CD8-positive, alpha-beta memory T cell (primary cell): ENCODE measurements around the gene NECTIN4. TPM values are rescaled to one million over a fixed set of nuclear protein-coding genes. Genes with fewer than 3 reads are reported as not detected.

Source experiments
- CTCF ChIA-PET: fragments of 350-600 bp; sonication (Branson Sonifier 250); formaldehyde crosslinking; loops from one replicate; lab custom pipeline; 2021; ENCODE audit warnings: antibody characterized with exemption; lab: Charles Lee
- POLR2A ChIA-PET: fragments of 350-600 bp; sonication (Branson Sonifier 250); formaldehyde crosslinking; loops from one replicate; lab custom pipeline; 2021; ENCODE audit warnings: antibody characterized with exemption; lab: Charles Lee
- DNase-seq, 5 donors: peaks; one replicate each; pipeline versions ENCODE4 v3.0.0 to v3.0.0-alpha.2; 2020 to 2022; ENCODE audit warnings: mixed read lengths in 1 of 5
- H3K27ac ChIP-seq: one replicate; pipeline ENCODE4 v1.7.0; 2013; ENCODE audit warnings: low read depth, mild to moderate bottlenecking, low read length, moderate library complexity
- H3K27me3 ChIP-seq: 2 replicates; pipeline ENCODE4 v1.7.0; 2013; ENCODE audit warnings: low read length, mild to moderate bottlenecking; ENCODE audit not compliant: insufficient read depth, poor library complexity, severe bottlenecking
- H3K36me3 ChIP-seq: 2 replicates; pipeline ENCODE4 v1.7.0; 2013; ENCODE audit warnings: mild to moderate bottlenecking, low read length, moderate library complexity; ENCODE audit not compliant: insufficient read depth
- H3K4me1 ChIP-seq: 2 replicates; pipeline ENCODE4 v1.7.0; 2013; ENCODE audit warnings: mild to moderate bottlenecking, low read length, moderate library complexity; ENCODE audit not compliant: insufficient read depth
- H3K4me3 ChIP-seq: 2 replicates; pipeline ENCODE4 v1.7.0; 2013; ENCODE audit warnings: mild to moderate bottlenecking, low read length
- H3K9me3 ChIP-seq: 2 replicates; pipeline ENCODE4 v1.7.0; 2013; ENCODE audit warnings: mild to moderate bottlenecking, low read length
- H3K27ac Mint-ChIP-seq, 8 donors: one replicate each; pipeline ENCODE4 v1.8.0; 2020 to 2021; ENCODE audit warnings: mixed read lengths in 8 of 8, mild to moderate bottlenecking in 6 of 8, inconsistent platforms in 3 of 8, moderate library complexity in 3 of 8
- H3K27me3 Mint-ChIP-seq, 2 donors: one replicate each; pipeline ENCODE4 v1.8.0; 2020 to 2021; ENCODE audit warnings: mixed read lengths in 2 of 2, mild to moderate bottlenecking in 1 of 2, moderate library complexity in 1 of 2
- H3K36me3 Mint-ChIP-seq, 3 donors: one replicate each; pipeline ENCODE4 v1.8.0; 2020 to 2021; ENCODE audit warnings: mixed read lengths in 3 of 3, inconsistent platforms in 1 of 3, mild to moderate bottlenecking in 1 of 3
- H3K4me1 Mint-ChIP-seq, 3 donors: one replicate each; pipeline ENCODE4 v1.8.0; 2020 to 2021; ENCODE audit warnings: mixed read lengths in 3 of 3, inconsistent platforms in 1 of 3, mild to moderate bottlenecking in 1 of 3
- H3K4me3 Mint-ChIP-seq, 7 donors: one replicate each; pipeline ENCODE4 v1.8.0; 2020 to 2021; ENCODE audit warnings: mixed read lengths in 7 of 7, mild to moderate bottlenecking in 6 of 7, moderate library complexity in 4 of 7, inconsistent platforms in 2 of 7
- H3K9me3 Mint-ChIP-seq, 5 donors: one replicate each; pipeline ENCODE4 v1.8.0; 2020 to 2022; ENCODE audit warnings: mixed read lengths in 5 of 5, mild to moderate bottlenecking in 3 of 5, moderate library complexity in 2 of 5, inconsistent platforms in 1 of 5
- polyA plus RNA-seq: library from polyadenylated mRNA; unstranded; fragments of 300-500 nt; fragmentation: Illumina TruSeq; gene quantifications from one replicate; pipeline ENCODE4 v1.2.3, GENCODE V29; 2021
- total RNA-seq, 2 experiments: library from RNA; stranded (reverse); gene quantifications; one replicate each; pipeline ENCODE4 v1.2.3, GENCODE V29; 2021

NECTIN4 gene
- total and polyA plus RNA-seq, 3 experiments from 2014 or later, result 0.09 TPM; not detected in 1

GRCh38 chr1:161081519-161081918 is 7.8 kb downstream of the NECTIN4 start:
- Mint-ChIP-seq H3K4me3 (no peak overlapping the region), H3K9me3 (no peaks in the 10 kb centered on the region), H3K4me1 (no peaks in the 10 kb centered on the region), H3K27me3 (peaks cover 0 to 3% of the 10 kb centered on the region in 2 donors), H3K36me3 (no peaks in the 10 kb centered on the region), H3K27ac (peak overlapping the region in 1 of 8 donors; percentile 7)
- Histone ChIP-seq H3K27ac (no peak overlapping the region), H3K4me1 (no peaks in the 10 kb centered on the region), H3K36me3 (no peaks in the 10 kb centered on the region), H3K4me3 (no peak overlapping the region), H3K27me3 (no peaks in the 10 kb centered on the region), H3K9me3 (no peaks in the 10 kb centered on the region)
- ChIA-PET POLR2A (no interaction called here), CTCF (no interaction called here)
- DNase-seq, result no peak

DNA sequence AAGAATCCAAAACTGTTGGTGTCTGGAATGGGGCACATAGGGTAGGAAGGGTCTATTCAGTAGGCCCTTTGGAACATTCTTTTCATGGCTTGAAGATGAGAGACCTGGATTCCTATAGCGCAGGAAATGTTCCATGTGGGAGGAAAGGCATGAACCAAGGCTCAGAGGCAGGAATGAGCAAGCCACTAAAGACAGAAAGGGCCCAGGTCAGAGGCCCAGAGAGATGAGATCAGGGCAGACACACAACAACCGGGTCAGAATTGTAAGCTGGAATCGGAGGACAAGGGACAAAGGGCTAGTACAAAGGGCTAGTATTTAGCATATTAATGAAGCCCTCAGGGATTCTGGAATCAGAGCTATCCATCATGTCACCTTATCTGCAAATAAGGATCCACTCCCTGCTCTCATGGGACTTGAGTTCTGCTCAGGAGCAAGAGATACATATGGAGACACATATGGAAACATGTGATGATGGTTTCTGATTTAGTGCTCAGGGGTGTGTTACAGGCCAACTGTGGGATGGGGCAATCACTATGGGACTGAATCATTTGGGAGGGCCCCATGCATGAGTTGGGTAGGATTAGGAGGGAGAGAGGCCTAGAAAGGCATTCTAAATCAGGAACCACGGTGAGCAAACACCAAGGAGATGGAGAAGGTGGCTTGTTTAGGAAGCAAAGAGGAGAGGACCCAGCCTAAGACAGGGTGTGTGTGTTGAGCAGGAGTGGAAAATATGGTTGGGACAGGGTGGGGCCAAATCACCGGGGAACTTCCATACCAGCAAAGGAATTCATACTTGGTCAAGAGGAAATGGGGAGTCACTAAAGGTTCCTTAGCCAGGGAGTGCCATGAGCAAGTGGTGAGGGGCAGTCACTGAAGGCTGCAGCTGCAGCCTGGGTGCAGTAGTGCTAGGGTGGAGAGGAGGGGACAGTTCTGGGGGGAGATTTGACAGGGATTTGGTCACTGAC is 8.6 kb downstream of the NECTIN4 start:
- no peaks in the 10 kb centered on the region for H3K36me3 Mint-ChIP-seq
- CTCF ChIA-PET, result interaction anchor here (1.8 kb wide), 1 partner anchor 16 kb away, joined by 7 read pairs; the partner anchor contains the start of gene KLHDC9
- no peaks in the 10 kb centered on the region for H3K36me3 ChIP-seq
- H3K9me3 Mint-ChIP-seq, result no peaks in the 10 kb centered on the region
- no peaks in the 10 kb centered on the region for H3K9me3 ChIP-seq
- H3K27me3 ChIP-seq, result no peaks in the 10 kb centered on the region
- H3K4me3 ChIP-seq, result no peak overlapping the region
- no peaks in the 10 kb centered on the region for H3K4me1 Mint-ChIP-seq
- H3K27me3 Mint-ChIP-seq, result peaks cover 0 to 3% of the 10 kb centered on the region in 2 donors
- no peak overlapping the region for H3K27ac ChIP-seq
- POLR2A ChIA-PET, result no interaction called here
- no peaks in the 10 kb centered on the region for H3K4me1 ChIP-seq
- no peak overlapping the region for H3K4me3 Mint-ChIP-seq
- no peak overlapping the region for H3K27ac Mint-ChIP-seq
- DNase-seq, result no peak

DNA sequence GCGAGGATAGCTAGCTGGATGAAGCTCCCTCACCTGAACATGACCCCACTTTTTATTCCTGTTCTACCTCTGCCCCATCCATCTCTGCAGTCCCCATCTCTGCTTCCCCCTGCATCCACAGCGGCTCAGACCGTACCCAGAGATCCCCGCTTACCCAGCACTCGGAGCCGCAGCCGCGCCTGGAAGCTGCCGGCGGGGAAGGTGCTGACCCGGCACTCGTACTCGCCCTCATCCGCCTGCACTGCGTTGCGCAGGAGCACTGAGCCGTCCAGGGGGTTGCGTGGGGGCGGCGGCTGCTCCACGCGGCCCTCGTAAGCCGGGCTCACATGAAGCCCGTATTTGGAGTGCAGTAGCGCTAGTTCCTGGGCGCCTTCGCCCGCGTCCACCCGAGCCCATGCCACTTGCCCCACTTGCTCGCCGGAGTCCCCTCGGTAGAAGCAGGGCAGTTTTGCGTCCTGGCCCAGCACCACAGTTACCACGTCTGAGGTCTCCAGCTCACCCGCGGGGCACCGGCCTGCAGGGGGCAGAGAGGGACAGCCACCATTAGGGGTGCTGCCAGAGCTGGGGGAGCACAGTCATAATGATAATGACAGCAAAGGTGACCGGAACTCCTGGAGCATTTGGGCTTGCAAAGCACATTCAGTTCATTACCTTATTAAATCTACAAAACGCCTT is 9.8 kb downstream of the NECTIN4 start:
- Histone ChIP-seq H3K36me3 (no peaks in the 10 kb centered on the region), H3K4me1 (no peaks in the 10 kb centered on the region), H3K27me3 (no peaks in the 10 kb centered on the region), H3K4me3 (no peak overlapping the region), H3K27ac (no peak overlapping the region), H3K9me3 (no peaks in the 10 kb centered on the region)
- Mint-ChIP-seq H3K36me3 (no peaks in the 10 kb centered on the region), H3K4me3 (no peak overlapping the region), H3K4me1 (no peaks in the 10 kb centered on the region), H3K27ac (peak overlapping the region in 1 of 8 donors; percentile 38), H3K27me3 (peaks cover 0 to 3% of the 10 kb centered on the region in 2 donors), H3K9me3 (no peaks in the 10 kb centered on the region)
- ChIA-PET CTCF (interaction anchor here (1.8 kb wide), 1 partner anchor 18 kb away, joined by 7 read pairs; the partner anchor contains the start of gene KLHDC9), POLR2A (no interaction called here)
- no peak for DNase-seq

- Histone ChIP-seq H3K27ac (no peak overlapping the region), H3K9me3 (no peaks in the 10 kb centered on the region), H3K4me1 (peaks cover under 1% of the 10 kb centered on the region), H3K4me3 (no peak overlapping the region), H3K36me3 (no peaks in the 10 kb centered on the region), H3K27me3 (no peaks in the 10 kb centered on the region)
- Mint-ChIP-seq H3K27me3 (peaks cover 0 to 3% of the 10 kb centered on the region in 2 donors), H3K4me1 (peaks cover under 1 to 2% (median 2%) of the 10 kb centered on the region in 3 donors), H3K4me3 (no peak overlapping the region), H3K9me3 (no peaks in the 10 kb centered on the region), H3K27ac (no peak overlapping the region), H3K36me3 (no peaks in the 10 kb centered on the region)
- CTCF ChIA-PET, result interaction anchor here (2.1 kb wide), 1 partner anchor 20 kb away, joined by 7 read pairs; the partner anchor contains the start of gene KLHDC9
- POLR2A ChIA-PET, result no interaction called here
- DNase-seq, result no peak
Observed at GRCh38 chr1:161077426-161077825, 11.9 kb downstream of the NECTIN4 start.

GRCh38 chr1:161076410-161076809 is 12.9 kb downstream of the NECTIN4 start:
- peaks cover 8% of the 10 kb centered on the region for H3K4me1 ChIP-seq
- no peak overlapping the region for H3K27ac Mint-ChIP-seq
- POLR2A ChIA-PET, result no interaction called here
- peaks cover 8 to 10% (median 9%) of the 10 kb centered on the region in 3 donors for H3K4me1 Mint-ChIP-seq
- H3K27ac ChIP-seq, result no peak overlapping the region
- H3K4me3 Mint-ChIP-seq, result no peak overlapping the region
- H3K36me3 Mint-ChIP-seq, result no peaks in the 10 kb centered on the region
- peaks cover 0 to 3% of the 10 kb centered on the region in 2 donors for H3K27me3 Mint-ChIP-seq
- H3K36me3 ChIP-seq, result no peaks in the 10 kb centered on the region
- no peak overlapping the region for H3K4me3 ChIP-seq
- H3K9me3 Mint-ChIP-seq, result no peaks in the 10 kb centered on the region
- CTCF ChIA-PET, result interaction anchor here (2.1 kb wide), 1 partner anchor 21 kb away, joined by 7 read pairs; the partner anchor contains the start of gene KLHDC9
- no peak for DNase-seq
- H3K27me3 ChIP-seq, result no peaks in the 10 kb centered on the region
- H3K9me3 ChIP-seq, result no peaks in the 10 kb centered on the region

DNA sequence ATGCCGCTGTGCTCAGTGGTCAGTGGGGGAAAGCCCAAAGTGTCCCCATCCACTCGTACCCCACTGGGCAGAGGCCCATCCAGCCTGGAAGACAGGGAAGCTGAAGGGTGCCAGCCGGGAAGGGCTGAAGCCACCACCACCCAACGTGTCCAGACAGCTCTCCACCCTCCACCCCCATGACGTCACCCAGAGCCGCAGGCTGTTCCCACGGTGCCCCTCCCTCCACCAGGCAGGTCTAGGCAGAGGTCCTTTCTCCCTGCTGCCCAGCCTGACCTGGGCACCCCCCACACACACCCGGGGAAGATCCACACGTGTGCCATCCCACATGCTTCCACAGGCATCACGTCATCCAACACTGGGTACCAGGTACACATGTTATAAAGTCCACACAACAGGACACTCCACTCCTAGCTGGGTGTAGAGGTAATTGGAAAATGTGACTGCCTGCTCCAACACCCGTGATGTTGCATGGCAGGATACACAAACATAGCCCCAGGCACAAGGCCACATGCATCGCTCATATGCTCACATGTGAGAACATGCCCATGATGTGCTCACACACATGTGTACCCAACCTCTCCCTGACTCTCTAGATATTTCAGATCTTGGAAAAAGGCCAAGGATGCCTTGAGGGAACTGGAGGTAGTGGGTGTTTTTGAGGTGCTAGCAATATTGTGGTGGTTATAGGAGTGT is 14.5 kb downstream of the NECTIN4 start:
- H3K9me3 ChIP-seq, result no peaks in the 10 kb centered on the region
- no peaks in the 10 kb centered on the region for H3K27me3 ChIP-seq
- H3K36me3 ChIP-seq, result no peaks in the 10 kb centered on the region
- ChIA-PET CTCF (interaction anchor here (10.9 kb wide), 1 partner anchor 21 kb away, joined by 128 read pairs; the partner anchor contains the start of gene KLHDC9), POLR2A (no interaction called here)
- H3K27ac ChIP-seq, result no peak overlapping the region
- Mint-ChIP-seq H3K9me3 (no peaks in the 10 kb centered on the region), H3K4me3 (peak overlapping the region in 1 of 7 donors; percentile 30), H3K27ac (peak overlapping the region in 1 of 8 donors; percentile 75), H3K27me3 (peaks cover 0 to 2% of the 10 kb centered on the region in 2 donors), H3K4me1 (peaks cover 19 to 25% (median 24%) of the 10 kb centered on the region in 3 donors), H3K36me3 (no peaks in the 10 kb centered on the region)
- no peak overlapping the region for H3K4me3 ChIP-seq
- DNase-seq, result no peak
- H3K4me1 ChIP-seq, result peaks cover 24% of the 10 kb centered on the region

DNA sequence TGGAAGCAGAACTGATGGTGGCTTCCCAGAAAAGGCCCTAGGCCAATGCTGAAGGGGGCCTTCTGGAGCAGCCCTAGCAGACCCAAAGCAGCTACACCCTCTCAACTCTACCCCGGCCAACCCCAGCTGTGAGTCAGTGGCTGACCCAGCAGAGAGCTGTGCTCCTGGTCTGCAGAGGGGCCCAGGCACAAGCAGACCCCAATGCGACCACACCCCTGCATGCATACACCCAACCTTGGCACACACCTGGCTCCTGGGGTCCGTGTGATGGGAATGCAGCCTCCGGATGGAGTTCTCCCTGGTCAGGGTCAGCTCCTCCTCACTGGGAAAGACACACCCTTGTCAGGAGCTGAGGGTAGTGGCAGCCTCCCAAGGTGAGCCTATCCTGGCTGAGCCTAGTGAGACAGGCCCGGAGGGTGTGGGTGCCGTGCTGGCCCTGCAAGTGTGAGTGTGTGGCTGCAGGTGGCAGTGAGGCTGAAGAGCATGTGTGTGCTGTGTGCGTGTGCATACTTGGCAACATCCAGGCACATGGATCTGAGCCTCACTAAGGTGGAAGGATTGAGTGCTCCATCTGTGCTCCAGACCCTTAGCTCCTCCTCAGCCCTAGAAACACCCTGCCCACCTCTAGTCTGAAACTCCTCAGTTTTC is 15.8 kb downstream of the NECTIN4 start:
- ChIA-PET CTCF (interaction anchor here (0.6 to 10.9 kb wide), 3 partner anchors 23 to 83 kb away, joined by 3 to 128 read pairs (median 61); partner anchors contain the start of genes KLHDC9 and USF1), POLR2A (no interaction called here)
- Mint-ChIP-seq H3K36me3 (peaks cover 0 to 11% (median 0%) of the 10 kb centered on the region in 3 donors), H3K27me3 (peaks cover 0 to 3% of the 10 kb centered on the region in 2 donors), H3K4me3 (no peak overlapping the region), H3K9me3 (no peaks in the 10 kb centered on the region), H3K27ac (peak overlapping the region in 4 of 8 donors; percentile 4 to 96 (median 40)), H3K4me1 (peaks cover 20 to 27% (median 26%) of the 10 kb centered on the region in 3 donors)
- Histone ChIP-seq H3K27me3 (no peaks in the 10 kb centered on the region), H3K27ac (no peak overlapping the region), H3K4me1 (peaks cover 24% of the 10 kb centered on the region), H3K4me3 (no peak overlapping the region), H3K9me3 (no peaks in the 10 kb centered on the region), H3K36me3 (no peaks in the 10 kb centered on the region)
- DNase-seq, result no peak
